ENCODE results near the gene PACS2.

GRCh38 chr14:105357626-105358025 is 43.1 kb downstream of the PACS2 start:
- TF ChIP-seq CHD1 (IDR thresholded peaks at IDR 0.05; ENCODE audit: low read depth, low read length) (no peak), MAZ (IDR thresholded peaks at IDR 0.05; ENCODE audit: borderline replicate concordance, low read depth, low read length) (no peak), CTCF (conservative IDR thresholded peaks at IDR 0.05; ENCODE audit: low read depth, low read length) (no peak), RAD21 (IDR thresholded peaks at IDR 0.05; ENCODE audit: low read length) (no peak), POLR2A (IDR thresholded peaks at IDR 0.05; ENCODE audit: low read depth, low read length) (no peak)

All from IMR-90 (cell line).